NCI-H446 (cell line): ENCODE data around the gene TLE2.
A peak's percentile ranks its signal among the peaks of the same experiment; 100 is the strongest.
"Not testable (repeated sequence)": the region's sequence is repeated elsewhere in the genome, so short reads cannot be mapped to it uniquely, and the experiment has no call there.

Experiments used
- DNase-seq, 2 experiments: peaks; one replicate each; lab custom pipeline; 2025; lab: John Stamatoyannopoulos, UW

Gene TLE2

DNA sequence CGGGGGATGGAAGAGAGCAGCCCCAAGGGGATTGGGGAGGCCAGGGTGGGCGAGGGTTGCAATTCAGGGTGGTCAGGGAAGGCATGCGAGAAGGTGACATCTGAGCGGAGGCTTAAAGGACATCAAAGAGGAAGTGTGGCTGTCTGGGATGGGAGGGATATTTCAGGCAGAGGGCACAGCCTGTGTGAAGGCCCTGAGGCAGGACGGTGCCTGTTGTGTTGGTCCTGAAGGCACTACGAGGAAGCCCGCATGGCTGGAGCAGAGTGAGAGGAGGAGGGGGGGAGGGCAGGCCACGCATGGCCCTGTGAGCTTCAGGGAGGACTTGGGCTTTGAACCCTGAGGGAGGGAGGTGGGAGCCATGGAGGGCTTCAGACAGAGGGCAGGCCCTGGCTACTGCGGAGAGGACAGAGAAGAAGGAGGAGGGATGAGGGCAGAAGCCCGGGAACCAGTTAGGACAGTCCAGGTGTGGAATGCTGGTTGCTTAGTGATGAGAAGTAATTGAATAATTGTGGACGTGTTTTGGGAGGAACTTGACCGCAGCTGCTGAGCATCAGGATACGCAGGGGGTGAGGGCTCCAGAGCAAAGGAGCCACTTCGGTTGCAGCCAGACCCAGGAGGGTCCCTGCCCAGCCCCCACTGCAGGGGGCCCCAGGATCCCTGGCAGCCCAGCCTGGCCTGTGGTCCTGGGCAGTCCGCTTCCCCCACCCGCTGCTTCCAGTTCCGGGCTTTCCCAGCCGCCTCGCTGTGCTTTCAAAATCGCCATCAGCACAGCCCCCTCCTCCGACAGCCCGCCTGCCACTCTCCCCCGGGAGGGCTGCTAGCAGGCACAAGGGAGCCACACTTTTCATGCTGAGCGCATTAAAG is 45.5 kb downstream of the TLE2 start:
- DNase-seq = peak; percentile 53 to 91

DNA sequence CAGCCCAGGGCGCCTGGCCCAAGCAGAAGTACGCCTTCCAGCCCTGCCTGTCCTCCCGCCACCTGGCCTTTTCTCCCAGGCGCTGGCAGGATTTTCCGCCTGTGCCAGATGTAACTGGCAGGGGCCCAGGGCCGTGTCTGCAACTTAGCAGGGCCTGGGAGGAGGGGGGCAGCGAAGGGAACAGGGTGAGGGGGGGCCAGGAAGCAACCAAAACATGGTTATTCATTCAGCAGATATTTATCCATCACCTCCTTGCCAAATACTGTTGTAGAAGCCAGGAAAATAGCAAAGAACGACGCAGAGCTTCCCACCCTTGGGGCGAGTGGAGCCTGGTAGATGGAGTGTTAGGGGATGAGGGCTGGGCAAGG is 46.1 kb downstream of the TLE2 start:
- DNase-seq = peak; percentile 98 to 99

- DNase-seq = no peak
Measured at GRCh38 chr19:2982561-2982960, 46.5 kb downstream of the TLE2 start.

DNA sequence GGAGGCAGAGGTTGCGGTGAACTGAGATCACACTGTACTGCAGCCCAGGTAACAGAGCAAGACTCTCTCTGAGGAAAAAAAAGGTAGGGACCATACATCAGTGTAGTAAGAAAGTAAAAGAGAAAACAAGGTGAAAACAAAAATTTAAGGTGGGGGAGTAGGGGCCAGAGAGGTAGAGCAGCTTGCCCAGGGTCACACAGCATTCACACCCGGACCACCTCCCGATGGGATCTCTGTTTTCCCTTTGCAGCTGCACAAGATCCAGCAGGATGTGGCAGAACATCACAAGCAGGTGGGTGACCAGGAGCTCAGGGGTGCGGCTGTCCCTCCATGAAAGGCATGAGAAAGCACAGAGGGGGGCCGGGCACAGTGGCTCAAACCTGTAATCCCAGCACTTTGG is 47.2 kb downstream of the TLE2 start:
- no peak for DNase-seq

DNA sequence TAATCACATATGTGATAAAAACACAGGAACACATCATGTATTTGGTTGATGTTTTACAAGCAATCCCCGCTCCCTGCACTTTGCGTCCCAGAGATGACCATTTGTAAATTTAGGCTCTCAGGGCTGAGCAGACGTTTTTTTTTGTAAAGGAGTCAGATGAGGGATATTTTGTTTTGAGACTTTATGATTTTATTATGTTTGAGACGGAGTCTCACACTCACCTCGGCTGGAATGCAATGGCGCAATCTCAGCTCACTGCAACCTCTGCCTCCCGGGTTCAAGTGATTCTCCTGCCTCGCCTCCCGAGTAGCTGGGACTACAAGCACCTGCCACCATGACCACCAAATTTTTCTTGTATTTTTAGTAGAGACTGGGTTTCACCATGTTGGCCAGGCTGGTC is 50.3 kb downstream of the TLE2 start:
- no peak for DNase-seq

DNA sequence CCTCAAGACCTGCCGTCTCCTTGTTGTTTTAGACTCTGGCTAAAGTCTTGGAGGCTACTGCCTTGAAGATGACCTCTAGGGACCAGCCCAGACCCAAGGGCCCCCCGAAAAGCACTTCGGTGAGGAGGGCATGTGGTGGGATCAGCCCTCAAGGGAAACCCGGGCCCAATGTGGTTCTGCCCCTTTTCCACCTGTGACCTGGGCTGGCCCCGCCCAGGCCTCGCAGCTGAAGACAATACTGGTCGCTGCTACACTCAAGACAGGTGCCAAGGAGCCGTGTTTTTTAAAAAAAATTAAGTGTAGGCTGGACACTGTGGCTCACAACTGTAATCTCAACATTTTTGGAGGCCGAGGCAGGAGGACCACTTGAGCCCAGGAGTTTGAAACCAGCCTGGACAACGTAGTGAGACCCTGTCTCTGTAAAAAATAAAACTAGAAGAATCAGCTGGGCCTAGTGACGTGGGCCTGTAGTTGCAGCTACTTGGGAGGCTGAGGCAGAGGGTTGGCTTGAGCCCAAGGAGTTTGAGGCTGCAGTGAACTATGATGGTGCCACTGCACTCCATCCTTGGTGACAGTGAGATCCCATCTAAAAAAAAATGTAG is 50.8 kb downstream of the TLE2 start:
- no peak for DNase-seq

DNA sequence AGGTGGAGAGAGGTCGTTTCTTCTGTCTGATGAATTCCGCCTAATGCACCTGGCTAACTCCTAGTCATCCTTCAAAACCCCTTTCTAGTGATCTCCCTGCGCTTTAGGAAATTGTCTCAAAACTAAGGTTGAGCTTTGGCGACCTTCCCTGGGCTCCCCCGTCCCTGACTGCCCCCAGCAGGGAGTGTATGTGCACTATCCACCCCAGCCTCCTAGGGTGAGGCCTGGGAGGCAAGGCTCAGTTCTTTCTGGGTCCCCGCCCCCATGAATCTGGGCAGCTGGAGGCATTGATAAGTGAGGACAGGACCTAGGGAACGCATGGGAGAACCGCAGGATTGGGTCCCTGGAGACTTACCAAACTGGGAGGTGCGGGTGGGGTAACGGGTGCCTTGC is 51.3 kb downstream of the TLE2 start:
- no peak for DNase-seq

DNA sequence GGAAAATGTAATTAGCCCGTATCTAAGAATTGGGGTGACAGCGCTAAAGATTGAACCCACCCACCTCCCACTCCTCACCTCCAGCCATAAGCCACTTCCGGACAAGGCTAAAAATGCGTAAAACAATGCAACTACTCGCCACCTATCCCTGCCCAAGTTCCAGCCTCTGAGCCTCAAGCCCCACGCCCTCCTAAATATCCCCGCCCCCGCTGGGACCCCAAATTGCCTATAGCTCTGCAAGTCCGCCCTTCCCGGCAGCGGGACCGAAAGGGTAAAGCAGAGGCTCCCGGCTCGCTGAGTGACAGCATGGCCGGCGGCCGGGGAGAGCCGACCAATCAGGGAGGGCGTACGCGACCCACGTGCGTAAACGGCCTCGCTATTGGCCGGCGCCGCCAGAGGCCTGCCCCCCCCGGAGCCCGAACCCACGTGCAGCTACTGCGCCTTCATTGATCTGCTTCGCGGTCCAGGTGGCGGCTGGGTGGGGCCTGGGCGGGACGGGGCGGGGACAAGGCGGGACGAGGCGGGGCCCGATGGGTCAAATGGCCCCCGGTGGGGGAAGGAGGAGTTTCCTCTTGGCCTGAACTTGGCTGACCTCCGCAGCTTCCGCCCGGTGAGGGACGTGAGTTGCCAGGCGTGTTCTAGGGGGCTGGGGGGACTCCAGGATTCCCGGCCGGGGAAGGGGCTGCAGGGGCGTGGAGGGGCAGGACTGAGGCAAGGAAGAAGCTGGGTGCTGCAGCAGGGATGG is 51.9 kb downstream of the TLE2 start, which contains the start of gene TLE6:
Gene TLE6 (plus strand): TSS at position 564 of the 745 bp plus-strand sequence. CDS start 670 bp downstream, outside the sequence.
- peak; percentile 94 to 99 for DNase-seq

DNA sequence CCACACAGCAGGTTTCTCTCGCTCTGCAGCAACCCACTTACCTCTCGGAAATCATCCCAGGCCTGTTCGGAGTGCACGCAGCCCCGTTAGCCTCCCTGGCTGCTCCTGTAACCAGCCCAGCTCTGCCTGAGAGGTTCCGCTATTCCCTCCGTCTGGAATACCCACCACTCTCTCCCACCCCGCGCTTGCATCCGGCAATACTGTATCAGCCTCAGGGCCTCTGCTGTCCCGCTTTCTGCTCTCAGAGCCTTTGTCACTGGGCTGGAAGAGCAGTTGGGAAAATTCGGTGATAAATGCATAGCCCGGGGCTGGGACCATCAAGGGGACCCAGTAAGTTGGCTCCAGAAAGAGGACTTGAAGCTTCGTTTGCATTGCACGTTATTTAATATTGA is 52.5 kb downstream of the TLE2 start:
- no peak for DNase-seq

DNA sequence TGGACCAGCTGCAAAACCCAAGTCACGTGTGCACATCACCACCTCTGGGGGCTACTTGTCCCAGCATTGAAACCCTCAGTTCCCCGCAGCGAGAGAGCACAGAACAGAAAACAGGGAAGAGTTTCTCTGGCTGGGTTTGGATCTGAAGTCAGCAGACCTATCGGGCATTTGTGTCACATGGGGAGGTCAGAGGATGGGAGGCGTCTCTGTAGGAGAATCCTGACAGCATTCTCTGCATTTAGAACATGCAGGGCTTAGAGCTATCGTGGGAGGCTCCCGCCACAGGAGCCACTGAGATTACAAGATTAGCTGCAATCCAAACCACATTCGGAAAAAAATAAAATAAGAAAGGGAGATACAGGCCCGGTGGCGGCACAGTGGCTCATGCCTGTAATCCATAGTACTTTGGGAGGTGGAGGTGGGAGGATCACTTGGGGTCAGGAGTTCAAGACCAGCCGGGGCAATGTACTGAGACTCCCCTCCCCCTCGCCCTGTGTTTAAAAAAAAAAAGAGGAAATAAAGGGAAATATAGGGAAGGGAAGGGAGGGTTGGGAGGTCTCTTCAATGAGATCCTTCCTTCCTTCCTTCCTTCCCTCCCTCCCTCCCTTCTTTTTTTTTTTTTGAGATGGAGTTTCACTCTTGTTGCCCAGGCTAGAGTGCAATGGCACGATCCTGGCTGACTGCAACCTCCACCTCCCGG is 54.6 kb downstream of the TLE2 start:
- no peak for DNase-seq

- DNase-seq = no peak
Measured at GRCh38 chr19:2973229-2973628, 55.9 kb downstream of the TLE2 start.

DNA sequence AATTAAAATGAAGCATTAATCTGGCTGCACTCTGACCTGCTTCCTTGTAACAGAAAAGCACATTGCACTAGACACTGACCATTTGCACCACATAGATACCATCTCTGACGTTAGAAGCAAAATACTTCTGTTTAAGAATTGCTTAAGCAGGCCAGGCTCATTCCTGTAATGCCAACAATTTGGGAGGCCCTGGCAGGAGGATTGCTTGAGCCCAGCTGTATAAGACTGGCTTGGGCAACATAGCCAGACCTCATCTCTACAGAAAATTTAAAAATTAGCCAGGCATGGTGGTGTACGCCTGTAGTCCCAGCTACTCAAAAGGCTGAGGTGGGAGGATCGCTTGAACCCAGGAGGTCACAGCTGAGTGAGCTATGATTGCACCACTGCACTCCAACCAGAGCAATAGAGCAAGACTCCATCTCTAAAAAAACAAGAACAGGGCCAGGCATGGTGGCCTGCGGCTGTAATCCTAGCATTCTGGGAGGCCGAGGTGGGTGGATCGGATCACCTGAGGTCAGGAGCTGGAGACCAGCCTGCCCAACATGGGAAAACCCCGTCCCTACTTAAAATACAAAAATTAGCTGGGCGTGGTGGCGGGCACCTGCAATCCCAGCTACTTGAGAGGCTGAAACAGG is 58.8 kb downstream of the TLE2 start:
- DNase-seq = peak; percentile 12 to 72

GRCh38 chr19:2969104-2969504 is 60.0 kb downstream of the TLE2 start:
- peak; percentile 91 to 99 for DNase-seq

GRCh38 chr19:2967972-2968371 is 61.1 kb downstream of the TLE2 start:
- DNase-seq = no peak

- no peak for DNase-seq
Measured at GRCh38 chr19:2964874-2965273, 64.2 kb downstream of the TLE2 start.

GRCh38 chr19:2963631-2964030 is 65.4 kb downstream of the TLE2 start:
- not testable (repeated sequence) for DNase-seq

DNA sequence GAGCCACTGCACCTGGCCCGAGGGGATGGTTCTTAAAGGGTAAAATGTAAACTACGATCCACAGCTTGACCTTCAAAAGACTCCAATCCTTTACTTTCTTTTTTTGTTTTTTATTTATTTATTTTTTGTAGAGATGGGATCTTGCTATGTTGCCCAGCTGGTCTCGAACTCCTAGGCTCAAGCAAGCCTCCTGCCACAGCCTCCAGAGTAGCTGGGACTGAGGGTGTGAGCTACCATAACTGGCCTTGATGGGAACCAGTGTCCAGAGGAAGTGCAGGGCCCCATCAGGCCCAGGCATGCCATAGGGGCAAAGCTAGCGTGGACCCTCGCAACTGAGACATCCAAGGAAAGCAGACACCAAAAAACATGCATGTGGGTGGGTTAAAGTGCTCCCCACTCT is 66.0 kb downstream of the TLE2 start:
- no peak for DNase-seq

- peak; percentile 86 to 87 for DNase-seq
Measured at GRCh38 chr19:2962018-2962670, 66.9 kb downstream of the TLE2 start.

DNA sequence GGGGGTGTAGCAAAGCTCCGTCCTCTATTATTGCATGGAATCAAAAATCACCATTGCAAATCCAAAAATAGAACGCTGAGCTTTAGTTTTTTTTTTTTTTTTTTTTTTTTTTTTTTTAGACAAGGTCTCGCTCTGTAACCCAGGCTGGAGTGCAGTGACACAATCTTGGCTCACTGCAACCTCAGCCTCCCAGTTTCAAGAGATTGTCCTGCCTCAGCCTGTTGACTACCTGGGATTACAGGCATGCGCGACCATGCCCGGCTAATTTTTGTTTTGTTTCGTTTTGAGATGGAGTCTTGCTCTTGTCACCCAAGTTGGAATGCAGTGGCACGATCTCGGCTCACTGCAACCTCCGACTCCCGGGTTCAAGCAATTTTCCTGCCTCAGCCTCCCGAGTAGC is 69.0 kb downstream of the TLE2 start:
- DNase-seq = no peak

- no peak for DNase-seq
Measured at GRCh38 chr19:2957160-2957559, 71.9 kb downstream of the TLE2 start.

- no peak for DNase-seq
Measured at GRCh38 chr19:2952953-2953481, 76.1 kb downstream of the TLE2 start.
